ENCODE measurements around the gene LZTS2.

Gene LZTS2

DNA sequence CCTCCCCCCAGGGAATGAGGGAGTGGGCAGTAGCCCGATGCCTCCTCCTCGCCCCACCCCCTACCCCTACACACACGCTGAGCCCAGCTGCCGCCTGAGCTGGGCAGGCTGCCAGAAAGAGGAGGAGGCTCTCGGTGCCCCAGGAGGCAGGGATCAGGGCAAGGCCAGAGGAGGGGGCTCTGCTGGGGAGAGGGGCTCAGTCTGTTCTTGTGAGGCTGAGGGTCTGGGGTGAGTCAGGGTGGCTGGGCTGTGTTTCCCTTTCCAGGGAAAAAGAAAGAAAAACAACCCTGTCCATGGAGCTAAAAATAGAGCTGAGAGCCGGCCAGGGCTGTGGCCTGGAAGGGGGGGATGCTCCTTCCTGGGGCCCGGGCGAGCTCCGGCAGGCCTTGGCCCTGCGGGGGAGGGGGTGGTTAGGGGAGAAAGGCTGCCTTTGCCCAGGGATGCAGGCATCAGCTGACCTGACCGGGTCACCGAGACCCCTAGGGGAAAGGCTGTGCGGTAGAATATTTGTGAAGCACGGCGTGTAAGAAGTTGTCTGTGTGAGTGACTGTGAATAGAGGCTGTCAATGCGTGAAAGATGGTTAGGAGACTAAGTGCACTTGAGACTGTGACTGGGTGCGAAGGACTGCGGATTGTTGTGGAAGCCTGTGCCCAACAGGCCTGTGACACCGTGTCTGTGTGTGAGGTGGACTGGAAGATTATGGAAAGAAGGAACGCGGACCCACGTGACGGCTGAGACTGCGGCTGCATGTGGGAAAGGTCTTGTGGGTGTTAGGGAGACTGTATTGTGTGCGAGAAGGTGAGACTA lies 1.2 kb upstream of the LZTS2 start (continued):
- TF ChIP-seq, protein P1, sequence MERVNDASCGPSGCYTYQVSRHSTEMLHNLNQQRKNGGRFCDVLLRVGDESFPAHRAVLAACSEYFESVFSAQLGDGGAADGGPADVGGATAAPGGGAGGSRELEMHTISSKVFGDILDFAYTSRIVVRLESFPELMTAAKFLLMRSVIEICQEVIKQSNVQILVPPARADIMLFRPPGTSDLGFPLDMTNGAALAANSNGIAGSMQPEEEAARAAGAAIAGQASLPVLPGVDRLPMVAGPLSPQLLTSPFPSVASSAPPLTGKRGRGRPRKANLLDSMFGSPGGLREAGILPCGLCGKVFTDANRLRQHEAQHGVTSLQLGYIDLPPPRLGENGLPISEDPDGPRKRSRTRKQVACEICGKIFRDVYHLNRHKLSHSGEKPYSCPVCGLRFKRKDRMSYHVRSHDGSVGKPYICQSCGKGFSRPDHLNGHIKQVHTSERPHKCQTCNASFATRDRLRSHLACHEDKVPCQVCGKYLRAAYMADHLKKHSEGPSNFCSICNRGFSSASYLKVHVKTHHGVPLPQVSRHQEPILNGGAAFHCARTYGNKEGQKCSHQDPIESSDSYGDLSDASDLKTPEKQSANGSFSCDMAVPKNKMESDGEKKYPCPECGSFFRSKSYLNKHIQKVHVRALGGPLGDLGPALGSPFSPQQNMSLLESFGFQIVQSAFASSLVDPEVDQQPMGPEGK (tag by site-specific recombination; IDR thresholded peaks at IDR 0.05), result peak; percentile 93; the same call in 1 of the 2 replicates
- TF ChIP-seq ZNF785 (tag by site-specific recombination; IDR thresholded peaks at IDR 0.05), result no peak
- TF ChIP-seq ZBTB8A (tag by site-specific recombination; IDR thresholded peaks at IDR 0.05), result peak; percentile 83
- TF ChIP-seq ZNF571 (tag by site-specific recombination; IDR thresholded peaks at IDR 0.05), result no peak
- TF ChIP-seq KLF10 (tag by site-specific recombination; IDR thresholded peaks at IDR 0.05), result peak; percentile 84
- TF ChIP-seq ZEB2 (tag by site-specific recombination; IDR thresholded peaks at IDR 0.05), result no peak
- TF ChIP-seq, protein P2, sequence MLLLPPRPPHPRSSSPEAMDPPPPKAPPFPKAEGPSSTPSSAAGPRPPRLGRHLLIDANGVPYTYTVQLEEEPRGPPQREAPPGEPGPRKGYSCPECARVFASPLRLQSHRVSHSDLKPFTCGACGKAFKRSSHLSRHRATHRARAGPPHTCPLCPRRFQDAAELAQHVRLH (tag by site-specific recombination; IDR thresholded peaks at IDR 0.05), result no peak
- TF ChIP-seq ZNF248 (tag by site-specific recombination; IDR thresholded peaks at IDR 0.05), result no peak
- no peak for TF ChIP-seq SCRT1 (tag by site-specific recombination; IDR thresholded peaks at IDR 0.05; ENCODE audit: borderline replicate concordance)
- peak; percentile 24; the same call in 1 of the 2 replicates for TF ChIP-seq ZNF596 (tag by site-specific recombination; IDR thresholded peaks at IDR 0.05)
- TF ChIP-seq ZNF791 (tag by site-specific recombination; IDR thresholded peaks at IDR 0.05), result no peak
- TF ChIP-seq ZFP69B (tag by site-specific recombination; IDR thresholded peaks at IDR 0.05), result 0 out of 2 replicates have a peak, but pooled peaks have one; percentile 13
- no peak for TF ChIP-seq ZNF423 (tag by site-specific recombination; IDR thresholded peaks at IDR 0.05)
- no peak; the same call in 1 of the 2 replicates for TF ChIP-seq KLF8 (tag by site-specific recombination; IDR thresholded peaks at IDR 0.05)
- TF ChIP-seq ZNF629 (tag by site-specific recombination; IDR thresholded peaks at IDR 0.05), result no peak
- TF ChIP-seq, protein P3, sequence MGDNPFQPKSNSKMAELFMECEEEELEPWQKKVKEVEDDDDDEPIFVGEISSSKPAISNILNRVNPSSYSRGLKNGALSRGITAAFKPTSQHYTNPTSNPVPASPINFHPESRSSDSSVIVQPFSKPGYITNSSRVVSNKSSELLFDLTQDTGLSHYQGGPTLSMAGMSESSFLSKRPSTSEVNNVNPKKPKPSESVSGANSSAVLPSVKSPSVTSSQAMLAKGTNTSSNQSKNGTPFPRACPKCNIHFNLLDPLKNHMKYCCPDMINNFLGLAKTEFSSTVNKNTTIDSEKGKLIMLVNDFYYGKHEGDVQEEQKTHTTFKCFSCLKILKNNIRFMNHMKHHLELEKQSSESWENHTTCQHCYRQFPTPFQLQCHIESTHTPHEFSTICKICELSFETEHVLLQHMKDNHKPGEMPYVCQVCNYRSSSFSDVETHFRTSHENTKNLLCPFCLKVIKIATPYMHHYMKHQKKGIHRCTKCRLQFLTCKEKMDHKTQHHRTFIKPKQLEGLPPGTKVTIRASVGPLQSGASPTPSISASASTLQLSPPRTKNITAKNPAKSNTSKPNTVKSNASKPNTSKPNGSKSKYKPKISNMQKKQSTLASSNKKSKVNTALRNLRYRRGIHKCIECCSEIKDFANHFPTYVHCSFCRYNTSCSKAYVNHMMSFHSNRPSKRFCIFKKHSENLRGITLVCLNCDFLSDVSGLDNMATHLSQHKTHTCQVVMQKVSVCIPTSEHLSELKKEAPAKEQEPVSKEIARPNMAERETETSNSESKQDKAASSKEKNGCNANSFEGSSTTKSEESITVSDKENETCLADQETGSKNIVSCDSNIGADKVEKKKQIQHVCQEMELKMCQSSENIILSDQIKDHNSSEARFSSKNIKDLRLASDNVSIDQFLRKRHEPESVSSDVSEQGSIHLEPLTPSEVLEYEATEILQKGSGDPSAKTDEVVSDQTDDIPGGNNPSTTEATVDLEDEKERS (tag by site-specific recombination; IDR thresholded peaks at IDR 0.05), result no peak
- peak; percentile 10; the same call in 1 of the 2 replicates for TF ChIP-seq ZNF843 (tag by site-specific recombination; IDR thresholded peaks at IDR 0.05)
- TF ChIP-seq ZNF48 (tag by site-specific recombination; IDR thresholded peaks at IDR 0.05), result no peak
- TF ChIP-seq ZNF776 (tag by site-specific recombination; IDR thresholded peaks at IDR 0.05; ENCODE audit: borderline replicate concordance), result no peak
- no peak for TF ChIP-seq ZNF394 (tag by site-specific recombination; IDR thresholded peaks at IDR 0.05; ENCODE audit: borderline replicate concordance)
- TF ChIP-seq KLF16 (tag by site-specific recombination; IDR thresholded peaks at IDR 0.05), result no peak; the same call in 1 of the 2 replicates
- TF ChIP-seq TRIM28 (IDR thresholded peaks at IDR 0.05; ENCODE audit: borderline replicate concordance, low read length), result 0 out of 2 replicates have a peak, but pooled peaks have one; percentile 11
- TF ChIP-seq ZBTB21 (tag by site-specific recombination; IDR thresholded peaks at IDR 0.05), result no peak
- no peak for TF ChIP-seq YY1 (tag by site-specific recombination; IDR thresholded peaks at IDR 0.05)
- TF ChIP-seq, protein P4, sequence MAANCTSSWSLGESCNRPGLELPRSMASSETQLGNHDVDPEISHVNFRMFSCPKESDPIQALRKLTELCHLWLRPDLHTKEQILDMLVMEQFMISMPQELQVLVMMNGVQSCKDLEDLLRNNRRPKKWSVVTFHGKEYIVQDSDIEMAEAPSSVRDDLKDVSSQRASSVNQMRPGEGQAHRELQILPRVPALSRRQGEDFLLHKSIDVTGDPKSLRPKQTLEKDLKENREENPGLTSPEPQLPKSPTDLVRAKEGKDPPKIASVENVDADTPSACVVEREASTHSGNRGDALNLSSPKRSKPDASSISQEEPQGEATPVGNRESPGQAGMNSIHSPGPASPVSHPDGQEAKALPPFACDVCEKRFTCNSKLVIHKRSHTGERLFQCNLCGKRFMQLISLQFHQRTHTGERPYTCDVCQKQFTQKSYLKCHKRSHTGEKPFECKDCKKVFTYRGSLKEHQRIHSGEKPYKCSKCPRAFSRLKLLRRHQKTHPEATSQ (tag by site-specific recombination; IDR thresholded peaks at IDR 0.05), result 0 out of 2 replicates have a peak, but pooled peaks have one; percentile 28
- peak; percentile 75 for TF ChIP-seq KLF9 (tag by site-specific recombination; IDR thresholded peaks at IDR 0.05; ENCODE audit: low read depth)
- TF ChIP-seq, protein P5, sequence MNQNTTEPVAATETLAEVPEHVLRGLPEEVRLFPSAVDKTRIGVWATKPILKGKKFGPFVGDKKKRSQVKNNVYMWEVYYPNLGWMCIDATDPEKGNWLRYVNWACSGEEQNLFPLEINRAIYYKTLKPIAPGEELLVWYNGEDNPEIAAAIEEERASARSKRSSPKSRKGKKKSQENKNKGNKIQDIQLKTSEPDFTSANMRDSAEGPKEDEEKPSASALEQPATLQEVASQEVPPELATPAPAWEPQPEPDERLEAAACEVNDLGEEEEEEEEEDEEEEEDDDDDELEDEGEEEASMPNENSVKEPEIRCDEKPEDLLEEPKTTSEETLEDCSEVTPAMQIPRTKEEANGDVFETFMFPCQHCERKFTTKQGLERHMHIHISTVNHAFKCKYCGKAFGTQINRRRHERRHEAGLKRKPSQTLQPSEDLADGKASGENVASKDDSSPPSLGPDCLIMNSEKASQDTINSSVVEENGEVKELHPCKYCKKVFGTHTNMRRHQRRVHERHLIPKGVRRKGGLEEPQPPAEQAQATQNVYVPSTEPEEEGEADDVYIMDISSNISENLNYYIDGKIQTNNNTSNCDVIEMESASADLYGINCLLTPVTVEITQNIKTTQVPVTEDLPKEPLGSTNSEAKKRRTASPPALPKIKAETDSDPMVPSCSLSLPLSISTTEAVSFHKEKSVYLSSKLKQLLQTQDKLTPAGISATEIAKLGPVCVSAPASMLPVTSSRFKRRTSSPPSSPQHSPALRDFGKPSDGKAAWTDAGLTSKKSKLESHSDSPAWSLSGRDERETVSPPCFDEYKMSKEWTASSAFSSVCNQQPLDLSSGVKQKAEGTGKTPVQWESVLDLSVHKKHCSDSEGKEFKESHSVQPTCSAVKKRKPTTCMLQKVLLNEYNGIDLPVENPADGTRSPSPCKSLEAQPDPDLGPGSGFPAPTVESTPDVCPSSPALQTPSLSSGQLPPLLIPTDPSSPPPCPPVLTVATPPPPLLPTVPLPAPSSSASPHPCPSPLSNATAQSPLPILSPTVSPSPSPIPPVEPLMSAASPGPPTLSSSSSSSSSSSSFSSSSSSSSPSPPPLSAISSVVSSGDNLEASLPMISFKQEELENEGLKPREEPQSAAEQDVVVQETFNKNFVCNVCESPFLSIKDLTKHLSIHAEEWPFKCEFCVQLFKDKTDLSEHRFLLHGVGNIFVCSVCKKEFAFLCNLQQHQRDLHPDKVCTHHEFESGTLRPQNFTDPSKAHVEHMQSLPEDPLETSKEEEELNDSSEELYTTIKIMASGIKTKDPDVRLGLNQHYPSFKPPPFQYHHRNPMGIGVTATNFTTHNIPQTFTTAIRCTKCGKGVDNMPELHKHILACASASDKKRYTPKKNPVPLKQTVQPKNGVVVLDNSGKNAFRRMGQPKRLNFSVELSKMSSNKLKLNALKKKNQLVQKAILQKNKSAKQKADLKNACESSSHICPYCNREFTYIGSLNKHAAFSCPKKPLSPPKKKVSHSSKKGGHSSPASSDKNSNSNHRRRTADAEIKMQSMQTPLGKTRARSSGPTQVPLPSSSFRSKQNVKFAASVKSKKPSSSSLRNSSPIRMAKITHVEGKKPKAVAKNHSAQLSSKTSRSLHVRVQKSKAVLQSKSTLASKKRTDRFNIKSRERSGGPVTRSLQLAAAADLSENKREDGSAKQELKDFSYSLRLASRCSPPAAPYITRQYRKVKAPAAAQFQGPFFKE (tag by site-specific recombination; IDR thresholded peaks at IDR 0.05; ENCODE audit: borderline replicate concordance), result no peak
